PC-3 (cell line): ENCODE results near the gene KLRG1. TPM values are rescaled to one million over a fixed set of nuclear protein-coding genes. Genes with fewer than 3 reads are reported as not detected.

ENCODE experiments used
- ATAC-seq: fragments of 200-7000 bp; cut with Tn5 transposase; 2 replicates; pipeline ENCODE4 v1.9.1; 2020; ENCODE audit warnings: mild to moderate bottlenecking, moderate library complexity
- BruUV-seq: library from RNA; stranded (reverse); fragments of 400-500 nt; replicated peaks from 2 replicates; lab custom pipeline; 2021; lab: Mats Ljungman, UMichigan
- CTCF ChIA-PET: fragments of 300-600 bp; sonication (Branson Sonifier 250); formaldehyde crosslinking; loops from one replicate; lab custom pipeline; 2022; ENCODE audit warnings: antibody characterized with exemption; lab: Charles Lee
- POLR2A ChIA-PET: fragments of 300-600 bp; sonication (Branson Sonifier 250); formaldehyde crosslinking; loops from one replicate; lab custom pipeline; 2022; ENCODE audit warnings: antibody characterized with exemption; ENCODE audit not compliant: unreplicated experiment; lab: Charles Lee
- DNase-seq: peaks from one replicate; pipeline ENCODE4 v3.0.0-alpha.2; 2015
- H2AFZ ChIP-seq: fragments of 300-600 bp; sonication (generic); 2 replicates; pipeline ENCODE4 v1.6.0; 2016; ENCODE audit warnings: antibody characterized with exemption, low read length
- H3F3A ChIP-seq: fragments of 300-600 bp; sonication (generic); one replicate; pipeline ENCODE4 v1.6.0; 2017; ENCODE audit warnings: antibody characterized with exemption, low read length, control low read depth, mild to moderate bottlenecking; ENCODE audit not compliant: unreplicated experiment
- H3K27ac ChIP-seq: fragments of 300-600 bp; sonication (generic); 2 replicates; pipeline ENCODE4 v1.5.1; 2016; ENCODE audit warnings: mild to moderate bottlenecking, low read length
- H3K27me3 ChIP-seq: fragments of 300-600 bp; sonication (generic); 2 replicates; pipeline ENCODE4 v1.6.1; 2016; ENCODE audit warnings: low read length, mixed read lengths
- H3K36me3 ChIP-seq: fragments of 300-600 bp; sonication (generic); 2 replicates; pipeline ENCODE4 v1.6.1; 2016; ENCODE audit warnings: low read depth, mixed run types, low read length, mixed read lengths
- H3K4me1 ChIP-seq: fragments of 300-600 bp; sonication (generic); 2 replicates; pipeline ENCODE4 v1.5.1; 2016; ENCODE audit warnings: low read length; ENCODE audit not compliant: insufficient read depth
- H3K4me2 ChIP-seq: fragments of 300-600 bp; sonication (generic); 2 replicates; pipeline ENCODE4 v1.6.0; 2016; ENCODE audit warnings: low read length
- H3K4me3 ChIP-seq: fragments of 300-600 bp; sonication (generic); 2 replicates; pipeline ENCODE4 v1.5.1; 2016; ENCODE audit warnings: mild to moderate bottlenecking, low read length, mixed read lengths
- H3K79me2 ChIP-seq: fragments of 300-600 bp; sonication (generic); 2 replicates; pipeline ENCODE4 v1.6.1; 2017; ENCODE audit warnings: low read length, mixed read lengths
- H3K9ac ChIP-seq: fragments of 300-600 bp; sonication (generic); 2 replicates; pipeline ENCODE4 v1.6.0; 2016; ENCODE audit warnings: mild to moderate bottlenecking, low read length
- H3K9me2 ChIP-seq: fragments of 300-600 bp; sonication (generic); replicated peaks from 2 replicates; pipeline ENCODE4 v1.6.1; 2016; ENCODE audit warnings: mixed run types, low read length, mixed read lengths
- H3K9me3 ChIP-seq: fragments of 300-600 bp; sonication (generic); 2 replicates; pipeline ENCODE4 v1.6.1; 2016; ENCODE audit warnings: low read length, mixed read lengths
- H4K20me1 ChIP-seq: fragments of 300-600 bp; sonication (generic); 2 replicates; pipeline ENCODE4 v1.6.1; 2016; ENCODE audit warnings: low read length, mixed read lengths
- CTCF ChIP-seq: fragments of 300-600 bp; sonication (generic); conservative IDR thresholded peaks from 2 replicates; pipeline ENCODE4 v1.5.1; 2017; ENCODE audit warnings: antibody characterized with exemption, low read depth, mild to moderate bottlenecking, low read length
- EZH2 ChIP-seq: fragments of 300-600 bp; sonication (generic); IDR thresholded peaks from one replicate; pipeline ENCODE4 v1.6.1; 2017; ENCODE audit warnings: antibody characterized with exemption, mild to moderate bottlenecking, low read length; ENCODE audit not compliant: unreplicated experiment
- EZH2phosphoT487 ChIP-seq: fragments of 300-600 bp; sonication (generic); IDR thresholded peaks from 2 replicates; pipeline ENCODE4 v1.6.1; 2018; ENCODE audit warnings: mild to moderate bottlenecking, antibody characterized with exemption, low read length, borderline replicate concordance
- intact Hi-C: fragments of 100-400 bp; cut with micrococcal nuclease; formaldehyde crosslinking; loops from 2 replicates; pipeline ENCODE4 v1.9.0; 2023
- total RNA-seq: library from RNA; depleted of rRNA; stranded (reverse); fragments of >200 nt; gene quantifications from 2 replicates; pipeline ENCODE4 v1.2.3, GENCODE V29; 2014

KLRG1 gene
- total RNA-seq, 1 experiment from 2014 or later: 0.15 TPM

- H3K9ac ChIP-seq: no peak overlapping the region
- no peaks in the 10 kb centered on the region for H3K9me3 ChIP-seq
- H3K27me3 ChIP-seq: peaks cover 7% of the 10 kb centered on the region; the same call in 1 of the 2 replicates
- ChIA-PET CTCF (interaction anchor here (1.0 kb wide), 1 partner anchor 91 kb away, joined by 4 read pairs; the partner anchor contains the start of gene M6PR), POLR2A (no interaction called here)
- TF ChIP-seq EZH2: no peak
- TF ChIP-seq EZH2phosphoT487: no peak
- no peak for TF ChIP-seq CTCF
- no TSS peak for BruUV-seq
- H3K27ac ChIP-seq: no peak overlapping the region
- no peak overlapping the region for H3K4me3 ChIP-seq
- H3K79me2 ChIP-seq: no peaks in the 10 kb centered on the region
- ATAC-seq (no peak), DNase-seq (no peak)
- intact Hi-C loops: loop anchor here (10.0 kb wide), 1 partner anchor 496 kb away; the partner anchor contains the start of gene CLEC4E
- H3K36me3 ChIP-seq: no peaks in the 10 kb centered on the region
- H3K9me2 ChIP-seq: no peaks in the 10 kb centered on the region
- H4K20me1 ChIP-seq: no peaks in the 10 kb centered on the region
- no peaks in the 10 kb centered on the region for H3K4me1 ChIP-seq
- no peaks in the 10 kb centered on the region for H3F3A ChIP-seq
- no peak overlapping the region for H2AFZ ChIP-seq
- H3K4me2 ChIP-seq: no peak overlapping the region
Measured at GRCh38 chr12:9040484-9041186, 51.3 kb downstream of the KLRG1 start.

DNA sequence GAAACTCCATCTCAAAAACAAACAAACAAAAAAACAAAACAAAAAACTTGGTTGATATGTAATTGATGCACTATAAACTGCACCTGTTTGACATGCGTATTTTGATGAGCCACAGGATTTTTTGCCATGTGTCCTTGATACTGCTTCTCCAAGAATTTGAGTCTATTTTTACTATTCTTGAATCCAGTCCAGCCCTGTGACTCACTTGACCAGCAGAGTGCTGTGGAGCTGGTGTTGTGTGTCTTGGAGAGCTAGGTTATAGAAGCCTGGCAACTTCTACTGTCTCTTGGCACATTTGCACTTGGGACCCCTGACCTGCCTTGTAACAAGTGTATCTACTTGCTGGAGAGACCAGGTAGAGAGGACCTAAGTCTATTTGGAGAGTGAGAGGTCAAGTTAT lies 52.0 kb downstream of the KLRG1 start:
- H3K27ac ChIP-seq: no peak overlapping the region
- H3K36me3 ChIP-seq: no peaks in the 10 kb centered on the region
- no peak overlapping the region for H3K4me3 ChIP-seq
- no peaks in the 10 kb centered on the region for H3K9me3 ChIP-seq
- no peaks in the 10 kb centered on the region for H3K4me1 ChIP-seq
- H3K9ac ChIP-seq: no peak overlapping the region
- no peak overlapping the region for H3K4me2 ChIP-seq
- H3K27me3 ChIP-seq: peaks cover 7% of the 10 kb centered on the region
- no peaks in the 10 kb centered on the region for H4K20me1 ChIP-seq
- H3K79me2 ChIP-seq: no peaks in the 10 kb centered on the region
- no peaks in the 10 kb centered on the region for H3K9me2 ChIP-seq
- no peak for TF ChIP-seq CTCF
- no peak for TF ChIP-seq EZH2
- ATAC-seq: no peak
- no peaks in the 10 kb centered on the region for H3F3A ChIP-seq
- intact Hi-C loops: loop anchor here (10.0 kb wide), 1 partner anchor 497 kb away; the partner anchor contains the start of gene CLEC4E
- peak; percentile 13 for DNase-seq
- BruUV-seq: no TSS peak
- POLR2A ChIA-PET: no interaction called here
- CTCF ChIA-PET: interaction anchor here (1.0 kb wide), 1 partner anchor 92 kb away, joined by 4 read pairs; the partner anchor contains the start of gene M6PR
- no peak overlapping the region for H2AFZ ChIP-seq

DNA sequence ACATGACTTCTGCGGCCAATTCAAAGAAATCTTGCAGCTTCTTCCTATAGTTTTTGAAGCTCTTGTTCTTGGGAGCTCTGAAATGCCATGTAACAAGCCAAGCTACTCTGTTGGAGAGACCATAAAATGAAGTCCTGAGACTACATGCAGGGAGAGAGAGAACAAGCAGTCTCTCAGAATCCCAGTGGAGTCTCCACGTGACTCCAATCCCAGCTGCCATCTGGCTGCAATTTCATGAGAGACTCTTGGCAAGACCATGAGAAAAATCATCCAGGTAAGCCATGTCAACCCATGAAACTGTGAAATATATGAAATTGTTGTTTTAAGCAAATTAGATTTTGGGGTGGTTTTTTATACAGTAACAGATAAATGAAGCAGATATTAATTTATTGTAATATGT lies 54.4 kb downstream of the KLRG1 start:
- no TSS peak for BruUV-seq
- no peaks in the 10 kb centered on the region for H3K9me2 ChIP-seq
- H3K27me3 ChIP-seq: peaks cover 7% of the 10 kb centered on the region
- no peaks in the 10 kb centered on the region for H3F3A ChIP-seq
- no peak overlapping the region for H2AFZ ChIP-seq
- ChIA-PET CTCF (no interaction called here), POLR2A (no interaction called here)
- H3K4me3 ChIP-seq: no peak overlapping the region
- H3K9me3 ChIP-seq: no peaks in the 10 kb centered on the region
- no peaks in the 10 kb centered on the region for H3K79me2 ChIP-seq
- ATAC-seq: no peak
- H3K9ac ChIP-seq: no peak overlapping the region
- intact Hi-C loops: loop anchor here (10.0 kb wide), 1 partner anchor 499 kb away; the partner anchor contains the start of gene CLEC4E
- H3K36me3 ChIP-seq: no peaks in the 10 kb centered on the region
- DNase-seq: no peak
- no peak overlapping the region for H3K27ac ChIP-seq
- TF ChIP-seq EZH2phosphoT487 (no peak), EZH2 (no peak), CTCF (no peak)
- H4K20me1 ChIP-seq: no peaks in the 10 kb centered on the region
- H3K4me2 ChIP-seq: no peak overlapping the region
- no peaks in the 10 kb centered on the region for H3K4me1 ChIP-seq
